ENCODE measurements around the gene GSTM2. TPM values are rescaled to one million over a fixed set of nuclear protein-coding genes. Genes with fewer than 3 reads are reported as not detected.
A peak's percentile ranks its signal among the peaks of the same experiment; 100 is the strongest.
"Not testable (repeated sequence)": the region's sequence is repeated elsewhere in the genome, so short reads cannot be mapped to it uniquely, and the experiment has no call there.

Gene GSTM2
- total and polyA plus RNA-seq, 7 donors = 4.9 to 139 (median 42.5) TPM

GRCh38 chr1:109677459-109677858 is 9.6 kb downstream of the GSTM2 start:
- 78 to 90% methylated on average over 3 of the region's 3 CpGs for WGBS, 2 donors
- intact Hi-C loops (cut with DNase I) = no loop called here
- H3K4me1 ChIP-seq = no peaks in the 10 kb centered on the region
- no peak overlapping the region for H3K4me3 ChIP-seq
- no peak overlapping the region for H3K27ac ChIP-seq
- H3K36me3 ChIP-seq = peaks cover 0 to 6% (median 0%) of the 10 kb centered on the region in 4 donors
- H3K9me3 ChIP-seq = no peaks in the 10 kb centered on the region
- H3K27me3 ChIP-seq = no peaks in the 10 kb centered on the region
- TF ChIP-seq CTCF (IDR thresholded peaks at IDR 0.05) (no peak), POLR2AphosphoS5 (IDR thresholded peaks at IDR 0.05) (no peak), EP300 (IDR thresholded peaks at IDR 0.05) (no peak), POLR2A (IDR thresholded peaks at IDR 0.05) (no peak)
- DNase-seq = no peak

GRCh38 chr1:109678637-109679036 is 10.8 kb downstream of the GSTM2 start:
- H3K27ac ChIP-seq; H3K36me3 ChIP-seq; intact Hi-C loops (cut with DNase I); H3K4me1 ChIP-seq; DNase-seq; H3K9me3 ChIP-seq; H3K4me3 ChIP-seq; H3K27me3 ChIP-seq: not testable (repeated sequence)
- 86% methylated on average over 2 of the region's 2 CpGs for WGBS, 2 donors

GRCh38 chr1:109684777-109685176 is 16.9 kb downstream of the GSTM2 start:
- not testable (repeated sequence) for H3K9me3 ChIP-seq, DNase-seq, H3K36me3 ChIP-seq, H3K4me3 ChIP-seq, H3K4me1 ChIP-seq, H3K27ac ChIP-seq, H3K27me3 ChIP-seq
- intact Hi-C loops (cut with DNase I) = loop anchor here (5.0 kb wide), 2 partner anchors 42 to 53 kb away; no protein-coding TSS in a partner anchor
- 77% methylated on average over 6 of the region's 6 CpGs; no CpG with 5 or more reads in 1 of the 2 donors for WGBS, 2 donors

GRCh38 chr1:109685399-109685798 is 17.5 kb downstream of the GSTM2 start:
- H3K27ac ChIP-seq, H3K4me3 ChIP-seq, H3K4me1 ChIP-seq, DNase-seq, H3K36me3 ChIP-seq, H3K27me3 ChIP-seq, H3K9me3 ChIP-seq: not testable (repeated sequence)
- intact Hi-C loops (cut with DNase I) = loop anchor here (5.0 kb wide), 2 partner anchors 43 to 52 kb away; no protein-coding TSS in a partner anchor
- WGBS, 2 donors = 31% methylated on average over 1 of the region's 1 CpG; no CpG with 5 or more reads in 1 of the 2 donors

- intact Hi-C loops (cut with DNase I) = loop anchor here (5.0 kb wide), 2 partner anchors 44 to 51 kb away; no protein-coding TSS in a partner anchor
- H3K27me3 ChIP-seq, DNase-seq, H3K9me3 ChIP-seq, H3K4me1 ChIP-seq, H3K4me3 ChIP-seq, H3K36me3 ChIP-seq, H3K27ac ChIP-seq: not testable (repeated sequence)
- 85% methylated on average over 4 of the region's 4 CpGs; no CpG with 5 or more reads in 1 of the 2 donors for WGBS, 2 donors
Measured at GRCh38 chr1:109685890-109686289, 18.0 kb downstream of the GSTM2 start.

GRCh38 chr1:109687109-109687508 is 19.3 kb downstream of the GSTM2 start:
- not testable (repeated sequence) for H3K4me1 ChIP-seq, H3K9me3 ChIP-seq, H3K36me3 ChIP-seq, DNase-seq, H3K27me3 ChIP-seq
- peak overlapping the region in 1 of 4 donors; percentile 78 for H3K27ac ChIP-seq
- H3K4me3 ChIP-seq = peak overlapping the region in 1 of 4 donors; percentile 26
- 47 to 63% methylated on average over 3 to 11 of the region's 11 CpGs for WGBS, 2 donors
- intact Hi-C loops (cut with DNase I) = loop anchor here (5.0 kb wide), 2 partner anchors 45 to 50 kb away; no protein-coding TSS in a partner anchor

- 2% methylated on average over 46 of the region's 46 CpGs; no CpG with 5 or more reads in 1 of the 2 donors for WGBS, 2 donors
- Histone ChIP-seq H3K36me3 (no peaks in the 10 kb centered on the region), H3K27ac (peak within 1 kb of the TSS in 1 of 4 donors; percentile 78), H3K27me3 (no peaks in the 10 kb centered on the region), H3K9me3 (no peaks in the 10 kb centered on the region), H3K4me1 (no peaks in the 10 kb centered on the region), H3K4me3 (peak within 1 kb of the TSS in 1 of 4 donors; percentile 26)
- no peak for TF ChIP-seq POLR2A (IDR thresholded peaks at IDR 0.05)
- no peak for TF ChIP-seq CTCF (IDR thresholded peaks at IDR 0.05)
- no peak for TF ChIP-seq POLR2AphosphoS5 (IDR thresholded peaks at IDR 0.05)
- TF ChIP-seq EP300 (IDR thresholded peaks at IDR 0.05) = no peak
- intact Hi-C loops (cut with DNase I) = loop anchor here (5.0 kb wide), 2 partner anchors 46 to 49 kb away; no protein-coding TSS in a partner anchor
- peak; percentile 90 for DNase-seq
Measured at GRCh38 chr1:109687641-109688499, 20.0 kb downstream of the GSTM2 start, which contains the start of gene GSTM1. TSS of gene GSTM1 (plus strand) at chr1:109687817. CDS start at chr1:109687874, 57 bp downstream.
